SW 1271 (cell line): ENCODE results near the gene ADAM15.

ENCODE experiments used
- DNase-seq, 2 experiments: peaks; one replicate each; lab custom pipeline; 2025; lab: John Stamatoyannopoulos, UW

Gene ADAM15

GRCh38 chr1:155011437-155012025 is 39.6 kb upstream of the ADAM15 start:
- DNase-seq: no peak

- DNase-seq: no peak
Measured at GRCh38 chr1:155012026-155012546, 39.0 kb upstream of the ADAM15 start.

DNA sequence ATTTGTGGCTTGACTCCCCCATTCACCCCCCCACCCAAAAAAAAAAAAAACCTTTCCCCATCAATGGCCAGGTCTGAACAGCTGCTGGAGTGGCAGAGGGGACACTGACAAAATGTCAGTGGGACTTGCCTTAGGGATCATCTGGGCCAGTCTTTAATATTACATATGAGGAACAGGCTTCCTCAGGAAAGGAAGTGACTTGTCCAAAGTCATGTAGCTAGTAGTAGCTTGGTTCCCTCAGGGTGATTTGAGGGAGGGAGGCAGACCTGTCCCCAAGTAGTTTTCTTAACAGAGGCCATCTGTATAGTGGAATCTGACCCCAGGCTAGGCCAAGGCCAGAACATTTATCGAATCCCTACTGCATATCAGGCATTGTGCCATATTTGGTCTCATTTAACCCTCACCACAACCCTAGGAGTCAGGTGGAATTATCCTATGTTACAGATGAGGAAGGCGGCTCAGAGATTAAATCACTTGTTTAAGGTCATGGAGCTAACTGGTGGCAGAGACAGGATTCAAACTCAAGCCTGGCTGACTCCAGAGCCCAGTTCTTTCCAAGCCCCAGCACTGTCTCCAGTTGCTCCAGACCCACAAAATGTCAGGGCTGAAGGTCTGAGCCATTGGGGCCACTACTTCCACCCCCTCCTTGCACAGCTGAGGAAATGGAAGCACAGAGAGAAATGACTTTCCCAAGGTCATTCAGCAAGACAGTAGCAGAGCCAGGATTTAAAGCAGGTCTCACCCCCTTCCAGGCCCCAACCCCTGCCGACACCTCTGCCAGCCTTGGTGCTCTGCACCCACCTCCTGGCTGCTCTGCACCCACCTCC is 38.1 kb upstream of the ADAM15 start:
- DNase-seq: no peak

- DNase-seq: no peak
Measured at GRCh38 chr1:155013632-155014031, 37.5 kb upstream of the ADAM15 start.

DNA sequence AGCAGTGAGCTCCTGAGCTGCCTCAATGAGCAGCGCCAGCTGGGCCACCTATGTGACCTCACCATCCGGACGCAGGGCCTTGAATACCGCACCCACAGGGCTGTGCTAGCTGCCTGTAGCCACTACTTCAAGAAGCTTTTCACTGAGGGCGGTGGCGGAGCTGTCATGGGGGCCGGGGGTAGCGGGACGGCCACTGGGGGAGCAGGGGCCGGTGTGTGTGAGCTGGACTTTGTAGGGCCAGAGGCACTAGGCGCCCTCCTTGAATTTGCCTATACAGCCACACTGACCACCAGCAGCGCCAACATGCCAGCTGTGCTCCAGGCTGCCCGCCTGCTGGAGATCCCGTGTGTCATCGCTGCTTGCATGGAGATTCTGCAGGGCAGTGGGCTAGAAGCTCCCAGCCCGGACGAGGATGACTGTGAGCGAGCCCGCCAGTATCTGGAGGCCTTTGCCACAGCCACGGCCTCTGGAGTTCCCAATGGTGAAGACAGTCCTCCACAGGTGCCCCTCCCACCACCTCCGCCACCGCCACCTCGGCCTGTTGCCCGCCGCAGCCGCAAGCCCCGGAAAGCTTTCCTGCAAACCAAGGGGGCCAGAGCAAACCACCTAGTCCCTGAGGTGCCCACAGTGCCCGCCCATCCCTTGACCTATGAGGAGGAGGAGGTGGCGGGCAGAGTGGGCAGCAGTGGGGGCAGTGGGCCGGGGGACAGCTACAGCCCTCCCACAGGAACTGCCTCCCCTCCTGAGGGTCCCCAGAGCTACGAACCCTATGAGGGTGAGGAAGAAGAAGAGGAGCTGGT is 36.2 kb upstream of the ADAM15 start:
- no peak for DNase-seq

DNA sequence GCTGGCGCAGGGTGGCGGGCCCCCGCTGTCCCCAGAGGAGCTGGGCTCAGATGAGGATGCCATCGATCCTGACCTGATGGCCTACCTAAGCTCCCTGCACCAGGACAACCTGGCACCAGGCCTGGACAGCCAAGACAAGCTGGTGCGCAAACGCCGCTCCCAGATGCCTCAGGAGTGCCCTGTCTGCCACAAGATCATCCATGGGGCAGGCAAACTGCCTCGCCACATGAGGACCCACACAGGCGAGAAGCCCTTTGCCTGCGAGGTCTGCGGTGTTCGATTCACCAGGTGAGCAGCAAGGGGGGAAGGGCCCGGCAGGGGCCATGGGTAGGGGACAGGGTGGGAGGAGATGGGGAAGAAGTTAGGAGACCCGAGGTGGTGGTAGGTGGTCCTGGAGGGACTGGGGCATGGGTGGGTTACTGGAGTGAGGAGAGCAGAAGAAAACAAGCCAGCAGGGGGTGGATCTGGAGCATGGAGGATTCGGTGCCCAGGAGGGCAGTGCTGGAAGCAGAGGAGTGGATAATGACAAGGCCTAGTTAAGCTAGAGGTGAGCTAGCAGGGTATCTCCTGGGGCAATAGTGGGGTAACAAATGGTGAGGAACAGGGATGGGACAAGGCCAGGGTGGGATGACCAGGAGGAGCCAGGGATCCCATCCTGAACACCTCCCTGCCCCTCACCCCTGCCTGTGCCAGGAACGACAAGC is 35.4 kb upstream of the ADAM15 start:
- DNase-seq: no peak

- no peak for DNase-seq
Measured at GRCh38 chr1:155016231-155016831, 34.8 kb upstream of the ADAM15 start.

DNA sequence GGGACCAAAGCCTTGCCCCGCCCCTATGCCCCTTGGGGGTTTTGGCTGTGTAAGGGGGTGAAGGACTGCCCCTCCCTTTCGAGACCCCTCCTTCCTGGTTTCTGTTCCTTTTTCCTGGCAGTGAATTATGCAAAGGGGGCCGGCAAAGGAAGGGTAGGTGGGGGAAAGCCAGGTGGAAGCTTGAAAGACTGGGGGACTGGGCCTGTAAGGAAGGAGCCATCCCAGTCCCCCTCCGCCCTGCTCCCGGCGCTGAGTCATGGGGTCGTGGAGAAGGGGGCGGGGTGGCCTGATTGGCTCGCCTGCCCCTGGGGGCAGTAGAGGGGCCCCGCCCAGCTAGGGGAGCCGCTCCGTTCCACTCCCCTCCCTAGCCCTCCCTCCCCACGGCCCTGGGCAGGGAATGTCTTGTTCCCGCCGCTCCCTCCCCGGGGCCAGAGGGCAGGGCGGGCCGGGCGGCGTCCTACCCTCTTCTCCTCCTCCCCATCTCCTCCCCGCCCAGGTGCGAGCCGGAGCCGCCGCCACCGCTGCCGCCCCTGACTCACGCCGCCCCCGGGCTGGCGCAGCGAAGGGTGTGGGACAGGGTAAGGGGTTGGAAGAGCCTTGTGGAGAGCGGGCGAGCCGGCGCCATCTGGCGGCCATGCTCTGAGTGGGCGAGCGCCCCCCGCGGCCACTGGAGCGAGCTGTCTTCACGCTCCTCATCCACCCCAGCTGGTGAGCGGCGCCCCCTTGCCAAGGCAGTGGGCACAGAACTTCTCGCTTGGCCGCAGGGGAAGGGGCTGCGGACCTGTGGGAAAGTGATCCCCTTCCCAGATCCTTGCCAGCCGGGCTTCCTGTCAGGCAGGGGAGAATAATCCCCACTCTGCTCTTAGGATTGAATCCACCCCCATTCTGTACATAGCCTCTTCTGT is 33.8 kb upstream of the ADAM15 start:
- DNase-seq: peak; percentile 32 to 62

DNA sequence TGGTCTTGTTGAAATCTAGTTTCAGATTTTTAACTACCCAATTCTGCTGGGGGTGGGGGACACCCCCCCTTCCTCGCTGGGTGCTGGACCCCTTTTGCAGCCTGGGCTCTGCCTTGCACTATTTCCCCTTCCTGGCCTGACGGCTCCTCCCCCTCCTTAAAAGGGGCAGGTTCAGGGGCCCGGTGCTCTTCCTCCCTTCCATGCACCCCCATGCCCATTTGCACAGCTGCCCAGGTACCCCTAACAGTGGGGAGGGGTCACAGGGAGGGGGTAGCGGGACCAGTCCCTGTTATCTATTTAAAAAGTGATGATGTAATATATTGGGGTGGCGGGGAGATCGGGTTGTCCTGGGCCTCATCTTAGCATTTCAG is 33.2 kb upstream of the ADAM15 start:
- no peak for DNase-seq

- DNase-seq: no peak
Measured at GRCh38 chr1:155018617-155019348, 32.3 kb upstream of the ADAM15 start.

- DNase-seq: no peak
Measured at GRCh38 chr1:155019377-155020245, 31.5 kb upstream of the ADAM15 start.

DNA sequence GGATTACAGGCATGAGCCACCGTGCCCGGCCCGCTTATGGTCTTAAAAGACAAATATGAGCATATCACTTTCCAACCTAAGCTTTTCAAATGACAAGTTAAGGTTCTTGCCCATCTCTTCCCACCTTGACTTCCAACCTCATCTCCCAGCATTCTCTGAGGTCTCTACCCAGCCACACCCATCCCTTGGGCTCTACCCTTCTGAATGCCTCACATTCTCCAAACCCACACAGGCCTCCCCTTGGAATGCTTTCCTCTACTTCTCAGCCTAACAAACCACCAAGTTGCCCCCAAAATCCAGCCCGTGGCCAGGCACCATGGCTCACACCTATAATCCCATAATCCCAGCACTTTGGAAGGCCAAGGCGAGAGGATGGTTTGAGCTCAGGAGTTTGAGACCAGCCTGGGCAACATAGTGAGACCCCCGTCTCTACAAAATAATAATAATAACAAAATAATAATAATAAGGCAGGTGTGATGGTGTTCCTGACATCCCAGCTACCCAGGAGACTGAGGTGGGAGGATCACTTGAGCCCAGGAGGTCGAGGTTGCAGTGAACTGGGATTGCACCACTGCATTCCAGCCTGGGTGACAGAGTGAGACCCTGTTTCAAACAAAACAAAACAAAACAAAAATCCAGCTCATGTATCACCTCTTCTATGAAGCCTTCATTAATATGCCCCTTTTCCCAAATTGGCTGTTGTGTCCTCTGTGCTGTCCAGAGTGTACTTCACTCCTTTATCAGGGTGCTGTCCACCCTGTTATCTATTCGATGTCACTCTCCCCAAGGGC is 28.8 kb upstream of the ADAM15 start:
- DNase-seq: no peak

DNA sequence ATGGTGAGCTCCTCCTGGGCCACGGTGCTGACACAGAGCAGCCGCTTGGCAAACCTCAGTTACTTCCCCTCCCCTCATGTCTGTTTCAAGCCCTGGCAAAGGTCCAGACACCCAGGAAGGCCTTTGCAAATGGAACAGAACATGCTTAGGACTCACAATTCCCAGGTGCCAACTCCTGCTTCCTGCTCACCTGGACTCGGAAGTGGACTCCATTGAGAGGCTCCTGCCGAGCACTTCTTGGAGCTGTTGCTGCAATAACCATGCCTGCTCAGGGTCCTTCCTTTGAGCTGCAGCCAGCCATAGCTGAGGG is 28.2 kb upstream of the ADAM15 start:
- DNase-seq: no peak

DNA sequence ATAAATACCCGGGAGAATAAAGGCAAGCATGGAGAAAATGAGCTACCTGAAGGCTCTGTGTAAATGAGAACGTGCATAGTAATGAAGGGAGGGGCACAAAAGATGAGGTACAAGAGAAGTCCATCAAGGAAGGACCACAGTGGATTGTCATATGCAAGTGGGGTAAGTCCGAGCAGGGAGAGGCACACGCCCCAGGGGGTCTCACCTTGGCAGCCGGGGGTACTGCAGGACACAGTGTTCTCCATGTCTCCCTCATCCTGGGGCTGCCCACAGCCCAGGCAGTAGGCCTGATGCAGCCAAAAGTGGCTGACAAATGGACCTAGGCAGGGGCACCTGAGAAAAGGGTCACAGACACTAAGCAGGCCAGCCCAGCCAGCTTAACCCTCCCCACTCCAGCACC is 27.5 kb upstream of the ADAM15 start:
- DNase-seq: no peak

DNA sequence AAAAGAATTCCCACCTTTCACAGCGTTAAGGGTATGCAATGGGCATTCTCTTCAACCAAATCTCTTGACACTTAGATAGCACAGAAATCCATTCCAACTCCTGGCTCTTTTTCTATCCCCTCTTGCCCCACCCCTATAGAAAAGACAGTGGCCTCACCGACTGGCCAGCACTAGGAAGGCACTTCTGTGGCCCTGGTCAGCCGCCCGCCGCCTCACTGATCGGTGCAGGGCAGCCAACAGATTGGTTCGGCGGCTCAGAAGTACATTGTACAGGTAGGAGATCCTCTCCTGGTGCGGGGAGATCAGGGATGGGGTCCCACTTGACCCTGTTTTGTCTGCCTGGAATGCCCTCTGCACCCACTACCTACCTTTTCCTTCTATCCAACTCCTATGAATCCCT is 26.8 kb upstream of the ADAM15 start:
- no peak for DNase-seq

- DNase-seq: no peak
Measured at GRCh38 chr1:155026154-155026553, 25.0 kb upstream of the ADAM15 start.

DNA sequence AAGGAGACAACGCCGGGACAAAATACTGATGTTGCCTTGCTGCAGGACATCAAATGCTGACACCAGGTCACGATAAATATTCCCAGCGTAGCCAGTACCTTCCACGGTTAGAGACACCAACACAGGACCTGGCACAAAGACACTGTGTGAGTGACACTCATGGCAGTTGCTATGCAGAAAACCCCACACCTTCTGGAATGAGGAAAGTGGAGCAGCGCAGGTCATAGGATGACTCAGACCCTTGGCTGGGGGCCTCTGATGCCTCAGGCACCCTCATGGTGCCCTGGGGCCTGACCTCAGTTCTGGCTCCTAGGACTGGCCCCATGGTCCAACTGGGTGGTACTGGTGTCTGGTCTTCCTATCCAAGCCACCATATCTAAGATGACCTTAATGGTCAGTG is 24.5 kb upstream of the ADAM15 start:
- no peak for DNase-seq

DNA sequence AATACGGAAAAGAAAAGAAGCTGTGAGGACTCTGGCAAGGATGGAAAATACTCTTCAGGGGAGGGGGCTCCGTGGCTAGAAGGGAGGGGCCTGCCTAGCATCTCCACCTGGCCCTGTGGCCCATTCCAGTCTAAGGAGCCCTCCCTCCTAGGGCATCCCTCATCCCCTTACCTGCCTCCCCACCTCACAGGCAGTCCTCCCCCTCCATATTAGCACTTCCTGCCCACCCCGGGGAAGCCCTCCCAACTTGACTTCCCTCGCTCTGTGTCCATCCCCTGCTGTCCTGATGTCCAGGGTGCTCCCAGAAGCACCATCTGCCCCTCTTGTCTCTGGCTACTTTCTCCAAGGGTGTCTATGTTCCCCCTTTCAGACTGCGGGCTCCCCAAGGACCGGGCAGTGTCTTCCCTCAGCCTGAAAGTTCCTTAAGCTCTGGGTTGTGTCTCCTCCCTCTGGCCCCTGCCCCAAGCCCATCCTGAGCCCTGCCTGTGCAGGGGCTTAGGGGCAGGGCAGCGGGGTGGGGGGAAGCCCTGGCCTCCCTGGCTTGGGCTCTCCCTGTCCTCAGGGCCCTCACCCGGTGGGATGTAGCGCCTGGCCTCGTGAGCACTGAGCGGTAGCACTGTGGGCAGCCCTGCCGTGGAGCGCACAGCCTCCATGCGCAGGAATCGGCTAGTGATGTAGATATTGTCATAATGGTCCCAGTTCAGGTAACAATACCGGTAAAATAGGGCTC is 21.4 kb upstream of the ADAM15 start:
- no peak for DNase-seq
